A549 treated with CORT108297 at 1 μM for 4 hours (cell line): Measurements from ENCODE around the gene OR8B8. TPM values are rescaled to one million over a fixed set of nuclear protein-coding genes. Genes with fewer than 3 reads are reported as not detected.

Source experiments
- total RNA-seq: library from RNA; stranded (reverse); fragments of 200-300 nt; extraction: Qiagen RNA extraction; gene quantifications from 5 replicates; pipeline ENCODE4 v1.2.3, GENCODE V29; 2022

OR8B8 gene, protein sequence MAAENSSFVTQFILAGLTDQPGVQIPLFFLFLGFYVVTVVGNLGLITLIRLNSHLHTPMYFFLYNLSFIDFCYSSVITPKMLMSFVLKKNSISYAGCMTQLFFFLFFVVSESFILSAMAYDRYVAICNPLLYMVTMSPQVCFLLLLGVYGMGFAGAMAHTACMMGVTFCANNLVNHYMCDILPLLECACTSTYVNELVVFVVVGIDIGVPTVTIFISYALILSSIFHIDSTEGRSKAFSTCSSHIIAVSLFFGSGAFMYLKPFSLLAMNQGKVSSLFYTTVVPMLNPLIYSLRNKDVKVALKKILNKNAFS
- not detected in 5 replicates for total RNA-seq

DNA sequence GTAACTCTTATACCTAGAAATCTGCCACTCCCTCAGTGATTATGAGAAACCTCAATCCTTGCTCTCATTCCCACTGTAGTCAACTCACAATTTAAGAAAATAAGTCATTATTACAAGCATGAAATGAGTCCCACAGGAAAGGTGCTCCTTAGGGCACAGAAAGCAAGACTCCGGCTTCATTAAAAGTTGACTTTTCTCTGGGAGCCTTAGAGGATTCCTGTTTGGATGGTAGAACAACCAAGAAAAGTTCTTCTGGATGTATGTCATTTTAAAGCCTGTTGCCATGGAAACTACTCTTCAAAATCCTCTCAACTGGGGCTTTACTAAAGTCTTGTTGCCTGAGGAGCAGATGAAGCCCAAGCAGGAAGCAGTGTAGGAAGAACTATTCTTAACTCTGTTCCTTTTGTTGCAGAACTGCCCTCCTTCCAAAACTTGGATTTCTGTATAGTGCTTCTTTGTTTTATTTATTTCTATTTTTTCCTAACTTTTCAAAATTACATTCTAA is at the start of gene OR8B8:
OR8B8 (minus strand) TSS at position 51 of the 505 bp plus-strand sequence. CDS start 4,611 bp downstream, outside the sequence.

DNA sequence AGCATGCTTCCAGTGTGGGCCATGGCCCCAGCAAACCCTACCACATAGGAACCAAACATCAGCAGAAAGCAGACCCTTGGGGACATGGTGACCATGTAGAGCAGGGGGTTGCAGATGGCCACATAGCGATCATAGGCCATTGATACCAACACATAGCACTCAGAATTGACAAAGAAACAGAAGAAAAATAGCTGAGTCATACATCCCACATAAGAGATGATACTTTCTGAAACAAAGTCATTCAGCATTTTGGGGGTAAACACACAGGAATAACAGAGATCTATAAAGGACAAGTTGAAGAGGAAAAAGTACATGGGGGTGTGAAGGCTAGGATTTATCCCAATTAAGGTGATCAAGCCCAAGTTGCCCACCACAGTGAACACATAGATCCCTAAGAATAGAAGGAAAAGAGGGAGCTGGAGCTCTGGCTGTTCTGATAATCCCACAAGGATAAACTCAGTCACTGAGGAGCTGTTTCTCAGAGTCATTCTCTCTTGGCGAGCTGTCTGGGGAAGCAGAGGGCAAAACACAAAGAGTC is 21.0 kb downstream of the OR8B8 start, which contains the start of gene OR8B4:
OR8B4 (minus strand) TSS at position 488 of the 538 bp plus-strand sequence; CDS start at position 488, 0 bp downstream.

DNA sequence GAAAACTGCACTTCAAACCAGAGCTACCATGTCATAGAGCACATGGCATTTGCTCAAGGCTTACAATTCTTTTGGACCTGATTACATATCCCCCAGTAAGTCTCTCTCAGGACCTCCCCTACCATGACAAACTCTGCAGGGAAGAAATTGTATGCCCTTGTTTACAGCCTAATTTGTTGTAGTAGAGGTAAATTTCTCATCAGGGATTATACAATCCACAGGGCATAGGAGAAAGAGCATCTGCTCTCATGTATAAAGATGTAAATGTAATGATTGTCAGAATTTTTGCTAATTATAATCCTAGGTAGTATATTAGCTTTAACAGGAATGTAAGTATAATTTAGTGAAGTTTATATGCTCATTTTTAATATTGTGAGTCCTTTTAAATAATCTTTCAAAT is 46.6 kb downstream of the OR8B8 start, which contains the start of gene OR8B3:
OR8B3 (minus strand) TSS at position 101 of the 400 bp plus-strand sequence. CDS start 1,673 bp downstream, outside the sequence.

Other genes with a start within 250 kb of the OR8B8 start
- not detected in 5 replicates for gene OR8G1, start 204.6 kb downstream of the OR8B8 start, total RNA-seq
- gene OR8G5, start 189.3 kb downstream of the OR8B8 start, total RNA-seq: not detected in 5 replicates
- gene OR8D1, start 131.7 kb downstream of the OR8B8 start, total RNA-seq: not detected in 5 replicates
- not detected in 5 replicates for gene OR8D2, start 125.5 kb downstream of the OR8B8 start, total RNA-seq
- not detected in 5 replicates for gene OR8B2, start 61.2 kb downstream of the OR8B8 start, total RNA-seq
- not detected in 5 replicates for gene OR8B3, start 46.7 kb downstream of the OR8B8 start, total RNA-seq
- gene OR8B4, start 20.8 kb downstream of the OR8B8 start, total RNA-seq: not detected in 5 replicates
- not detected in 5 replicates for gene OR8B12, start 98.0 kb upstream of the OR8B8 start, total RNA-seq
- not detected in 5 replicates for gene OR8A1, start 124.3 kb upstream of the OR8B8 start, total RNA-seq
- not detected in 5 replicates for gene PANX3, start 165.7 kb upstream of the OR8B8 start, total RNA-seq
- 16.2 to 18.0 TPM (median 17.1 TPM) in 5 replicates for gene TBRG1, start 177.2 kb upstream of the OR8B8 start, total RNA-seq
- gene SIAE, start 228.0 kb upstream of the OR8B8 start, total RNA-seq: 13.8 to 15.8 TPM (median 14.0 TPM) in 5 replicates
- 17.3 to 31.0 TPM (median 17.9 TPM) in 5 replicates for gene SPA17, start 228.2 kb upstream of the OR8B8 start, total RNA-seq